ENCODE measurements around the gene FSD1.

- TF ChIP-seq CTCF (IDR thresholded peaks at IDR 0.05) (no peak), EP300 (IDR thresholded peaks at IDR 0.05) (no peak)
These were observed 52.8 kb downstream of the FSD1 start for GRCh38 chr19:4357095-4357797.
